GM21528 (cell line): ENCODE results near the gene OASL.

Experiments used
- ATAC-seq: cut with Tn5 transposase; IDR thresholded peaks from one replicate; pipeline ENCODE4 v1.9.1; 2021; ENCODE audit warnings: mild to moderate bottlenecking, moderate library complexity; ENCODE audit not compliant: unreplicated experiment, low FRiP score

The OASL gene

GRCh38 chr12:120971299-120972180 is 67.5 kb downstream of the OASL start:
- ATAC-seq = no peak

- ATAC-seq = no peak
Observed at GRCh38 chr12:120970310-120970709, 68.7 kb downstream of the OASL start.
